Epithelial cell of esophagus (primary cell): ENCODE measurements around the gene HTR3C.
"Not testable (repeated sequence)": the region's sequence is repeated elsewhere in the genome, so short reads cannot be mapped to it uniquely, and the experiment has no call there.

ENCODE experiments used
- DNase-seq: peaks from one replicate; pipeline ENCODE4 v3.0.0; 2010; ENCODE audit warnings: low read depth
- H3K4me3 ChIP-seq: 2 replicates; pipeline ENCODE4 v1.5.1; 2011; ENCODE audit warnings: mild to moderate bottlenecking, low read length, control low read depth
- TF ChIP-seq, protein P1 (sequence below): IDR thresholded peaks from 2 replicates; pipeline ENCODE4 v1.5.1; 2011; ENCODE audit warnings: low read depth, mild to moderate bottlenecking, low read length, control low read depth, inconsistent platforms; ENCODE audit not compliant: insufficient read depth; ENCODE audit errors: missing control alignments

Gene HTR3C, protein sequence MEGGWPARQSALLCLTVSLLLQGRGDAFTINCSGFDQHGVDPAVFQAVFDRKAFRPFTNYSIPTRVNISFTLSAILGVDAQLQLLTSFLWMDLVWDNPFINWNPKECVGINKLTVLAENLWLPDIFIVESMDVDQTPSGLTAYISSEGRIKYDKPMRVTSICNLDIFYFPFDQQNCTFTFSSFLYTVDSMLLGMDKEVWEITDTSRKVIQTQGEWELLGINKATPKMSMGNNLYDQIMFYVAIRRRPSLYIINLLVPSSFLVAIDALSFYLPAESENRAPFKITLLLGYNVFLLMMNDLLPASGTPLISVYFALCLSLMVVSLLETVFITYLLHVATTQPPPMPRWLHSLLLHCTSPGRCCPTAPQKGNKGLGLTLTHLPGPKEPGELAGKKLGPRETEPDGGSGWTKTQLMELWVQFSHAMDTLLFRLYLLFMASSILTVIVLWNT

DNA sequence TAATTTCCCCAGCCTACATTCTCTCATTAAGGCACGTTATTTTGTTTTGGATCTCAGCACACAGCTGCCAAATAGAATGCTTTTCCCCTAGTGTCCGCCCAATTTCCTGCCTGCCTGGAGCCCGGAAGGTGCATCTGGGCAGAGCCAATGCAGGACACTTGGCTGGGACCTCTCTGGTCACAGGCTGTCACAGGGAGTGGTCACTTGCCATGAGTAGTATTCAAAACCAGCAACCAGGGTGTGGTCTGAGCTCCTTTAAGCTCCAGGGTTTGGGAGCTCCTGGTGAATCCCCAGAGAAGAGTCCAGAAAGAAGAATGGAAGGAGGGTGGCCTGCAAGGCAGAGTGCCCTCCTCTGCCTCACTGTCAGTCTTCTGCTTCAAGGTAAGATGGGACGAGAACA is at the start of gene HTR3C:
HTR3C (plus strand) TSS at position 281 of the 400 bp plus-strand sequence; CDS start at position 315, 34 bp downstream.
- no peak for DNase-seq
- TF ChIP-seq, protein P1, sequence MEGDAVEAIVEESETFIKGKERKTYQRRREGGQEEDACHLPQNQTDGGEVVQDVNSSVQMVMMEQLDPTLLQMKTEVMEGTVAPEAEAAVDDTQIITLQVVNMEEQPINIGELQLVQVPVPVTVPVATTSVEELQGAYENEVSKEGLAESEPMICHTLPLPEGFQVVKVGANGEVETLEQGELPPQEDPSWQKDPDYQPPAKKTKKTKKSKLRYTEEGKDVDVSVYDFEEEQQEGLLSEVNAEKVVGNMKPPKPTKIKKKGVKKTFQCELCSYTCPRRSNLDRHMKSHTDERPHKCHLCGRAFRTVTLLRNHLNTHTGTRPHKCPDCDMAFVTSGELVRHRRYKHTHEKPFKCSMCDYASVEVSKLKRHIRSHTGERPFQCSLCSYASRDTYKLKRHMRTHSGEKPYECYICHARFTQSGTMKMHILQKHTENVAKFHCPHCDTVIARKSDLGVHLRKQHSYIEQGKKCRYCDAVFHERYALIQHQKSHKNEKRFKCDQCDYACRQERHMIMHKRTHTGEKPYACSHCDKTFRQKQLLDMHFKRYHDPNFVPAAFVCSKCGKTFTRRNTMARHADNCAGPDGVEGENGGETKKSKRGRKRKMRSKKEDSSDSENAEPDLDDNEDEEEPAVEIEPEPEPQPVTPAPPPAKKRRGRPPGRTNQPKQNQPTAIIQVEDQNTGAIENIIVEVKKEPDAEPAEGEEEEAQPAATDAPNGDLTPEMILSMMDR: no peak

DNA sequence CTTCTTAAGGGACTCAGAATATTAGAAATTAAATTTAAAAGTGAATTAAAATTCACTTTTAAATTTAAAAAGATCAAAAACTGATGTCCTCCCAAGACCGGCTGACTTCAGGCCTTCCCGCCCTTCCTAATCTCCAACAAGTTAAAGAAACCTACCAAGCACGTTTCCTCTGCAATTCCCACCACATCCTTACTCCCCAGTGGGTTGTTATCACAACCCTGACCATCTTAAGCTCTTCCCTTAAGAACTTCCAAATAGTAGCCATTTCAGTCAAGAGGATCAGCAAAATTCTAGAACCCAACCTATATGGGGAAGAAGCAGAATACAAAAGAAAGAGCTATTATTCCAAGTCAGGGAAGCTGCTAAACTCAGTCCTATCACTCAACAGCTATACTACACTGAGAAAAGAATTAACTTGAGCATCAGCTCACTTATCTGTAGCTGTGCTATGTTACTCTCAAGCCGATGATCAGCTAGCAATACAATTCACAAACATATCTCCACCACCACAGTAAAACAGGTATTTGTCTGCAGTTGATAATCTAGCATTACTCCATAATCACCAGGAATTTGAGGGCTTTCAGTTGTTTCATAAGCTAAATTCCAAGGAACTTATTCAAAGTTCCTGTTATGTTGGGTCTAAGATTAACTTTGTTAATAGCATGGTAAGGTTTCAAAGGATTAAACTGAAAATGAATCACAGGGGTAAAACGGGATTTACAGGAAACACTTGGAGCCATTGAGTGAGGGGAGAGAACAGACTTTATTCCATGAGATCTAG is 49.5 kb upstream of the HTR3C start:
- TF ChIP-seq, protein P1: no peak
- DNase-seq: peak; percentile 86
- H3K4me3 ChIP-seq: no peak overlapping the region

More for the DNA sequence above, at the start of gene HTR3C:
- H3K4me3 ChIP-seq: no peak within 1 kb of the TSS

DNA sequence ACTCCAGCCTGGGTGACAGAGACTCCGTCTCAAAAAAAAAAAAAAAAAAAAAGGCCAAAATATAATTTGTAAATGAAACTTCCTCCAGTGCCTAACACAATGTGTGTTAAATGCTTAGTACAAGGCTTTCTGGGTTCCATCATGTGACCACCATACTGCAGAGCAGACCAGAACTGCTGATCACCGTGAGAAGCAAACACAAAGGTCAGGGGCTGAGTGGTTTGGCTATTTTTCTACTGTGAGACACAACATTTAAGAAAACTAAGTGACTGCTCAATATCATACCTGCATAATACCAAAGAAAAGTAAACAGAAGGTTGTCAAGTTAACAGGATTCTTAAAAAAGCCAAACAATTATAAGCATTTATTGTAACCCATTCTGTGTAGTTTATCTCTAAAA is 48.4 kb upstream of the HTR3C start:
- no peak overlapping the region for H3K4me3 ChIP-seq
- no peak for DNase-seq
- TF ChIP-seq, protein P1: no peak

DNA sequence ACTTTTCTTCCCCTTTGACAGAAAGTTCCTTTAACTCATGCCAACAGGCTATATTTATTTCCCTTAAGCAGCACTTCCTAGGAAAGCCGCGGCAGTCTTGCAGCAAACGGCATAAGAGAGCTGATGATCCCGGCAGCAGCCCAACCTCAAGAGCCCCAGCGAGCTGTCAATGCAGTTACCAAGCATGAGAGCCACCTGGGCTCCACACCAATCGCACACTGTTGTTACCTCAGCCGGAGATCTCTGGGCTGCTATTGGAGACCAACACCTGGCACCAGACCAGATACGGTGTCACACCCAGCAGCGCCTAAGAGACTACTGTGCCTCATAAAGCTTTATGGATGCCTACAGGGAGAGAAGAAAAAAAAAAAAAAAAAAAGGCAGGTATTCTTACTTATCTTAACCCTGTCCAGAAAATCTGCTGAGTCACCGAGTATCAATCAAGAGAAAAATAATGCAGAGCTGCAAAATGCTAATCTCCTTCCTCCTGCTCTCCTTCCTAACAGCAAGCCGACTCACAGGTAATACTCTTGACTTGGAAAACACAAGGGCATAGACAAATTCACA is 46.8 kb upstream of the HTR3C start:
- peak; percentile 99 for DNase-seq
- TF ChIP-seq, protein P1: no peak
- no peak overlapping the region for H3K4me3 ChIP-seq

DNA sequence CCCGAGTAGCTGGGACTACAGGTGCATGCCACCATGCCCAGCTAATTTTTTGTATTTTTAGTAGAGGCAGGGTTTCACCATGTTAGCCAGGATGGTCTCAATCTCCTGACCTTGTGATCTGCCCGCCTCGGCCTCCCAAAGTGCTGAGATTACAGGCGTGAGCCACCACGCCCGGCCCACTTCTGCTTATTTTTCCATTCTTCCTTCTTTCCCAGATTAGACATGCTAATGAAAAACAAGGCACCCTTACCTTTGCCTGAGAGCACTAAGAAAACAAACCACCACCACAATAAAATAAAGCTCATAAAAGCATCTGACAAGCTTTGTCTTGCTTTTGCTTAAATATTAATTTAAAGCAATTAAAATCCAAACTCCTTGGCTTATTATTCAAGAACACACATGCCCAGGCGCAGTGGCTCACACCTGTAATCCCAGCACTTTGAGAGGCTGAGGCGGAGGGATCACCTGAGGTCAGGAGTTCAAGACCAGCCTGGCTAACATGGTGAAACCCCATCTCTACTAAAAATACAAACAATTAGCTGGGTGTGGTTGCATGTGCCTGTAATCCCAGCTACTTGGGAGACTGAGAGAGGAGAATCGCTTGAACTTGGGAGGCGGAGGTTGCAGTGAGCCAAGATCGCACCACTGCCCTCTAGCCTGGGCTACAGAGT is 45.6 kb upstream of the HTR3C start:
- not testable (repeated sequence) for H3K4me3 ChIP-seq, DNase-seq

DNA sequence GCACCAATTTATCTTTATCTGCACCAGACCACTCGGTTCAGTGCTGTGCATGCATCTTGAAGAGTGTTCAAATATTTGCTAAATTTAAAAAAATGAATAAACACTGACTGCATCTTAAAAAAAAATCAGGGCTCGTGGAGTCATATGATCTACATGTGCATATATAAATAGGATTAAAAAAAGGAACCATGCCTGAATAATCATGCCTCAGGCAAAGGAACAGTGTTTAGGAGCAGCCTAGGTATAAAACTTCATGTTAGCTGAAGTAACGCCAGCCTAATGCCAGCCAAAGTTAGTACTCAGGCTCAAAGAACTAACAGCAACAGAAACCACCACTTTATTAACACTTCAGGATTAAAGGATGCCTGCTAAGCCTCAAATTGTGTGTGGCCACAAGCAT is 44.7 kb upstream of the HTR3C start:
- TF ChIP-seq, protein P1: no peak
- DNase-seq: peak; percentile 46
- no peak overlapping the region for H3K4me3 ChIP-seq
